GM19025 (cell line): ENCODE results near the gene IL10RA.

ENCODE experiments used
- ATAC-seq: cut with Tn5 transposase; IDR thresholded peaks from one replicate; pipeline ENCODE4 v1.9.1; 2021; ENCODE audit warnings: mild to moderate bottlenecking, low read depth, moderate library complexity; ENCODE audit not compliant: unreplicated experiment

Gene IL10RA

GRCh38 chr11:117986981-117987574 lies 884 bp downstream of the IL10RA start:
- peak; percentile 34 for ATAC-seq

- no peak for ATAC-seq
These were observed 3.3 kb downstream of the IL10RA start for GRCh38 chr11:117989351-117990102.

- no peak for ATAC-seq
These were observed 5.9 kb downstream of the IL10RA start for GRCh38 chr11:117992136-117992535.

- ATAC-seq = no peak
These were observed 6.4 kb downstream of the IL10RA start for GRCh38 chr11:117992620-117993019.

GRCh38 chr11:117993988-117994745 lies 8.0 kb downstream of the IL10RA start:
- ATAC-seq = no peak

GRCh38 chr11:117995472-117995871 lies 9.3 kb downstream of the IL10RA start:
- ATAC-seq = no peak

- no peak for ATAC-seq
These were observed 9.9 kb downstream of the IL10RA start for GRCh38 chr11:117996058-117996457.

GRCh38 chr11:117997406-117997805 lies 11.2 kb downstream of the IL10RA start:
- no peak for ATAC-seq

GRCh38 chr11:117997823-117998579 lies 11.8 kb downstream of the IL10RA start:
- peak; percentile 69 for ATAC-seq

GRCh38 chr11:117998664-117999353 lies 12.6 kb downstream of the IL10RA start:
- no peak for ATAC-seq

- ATAC-seq = no peak
These were observed 13.3 kb downstream of the IL10RA start for GRCh38 chr11:117999354-117999993.

GRCh38 chr11:118000067-118000849 lies 14.1 kb downstream of the IL10RA start:
- no peak for ATAC-seq

GRCh38 chr11:118000850-118001228 lies 14.6 kb downstream of the IL10RA start:
- no peak for ATAC-seq

GRCh38 chr11:118001494-118001971 lies 15.3 kb downstream of the IL10RA start:
- ATAC-seq = no peak

- ATAC-seq = no peak
These were observed 15.9 kb downstream of the IL10RA start for GRCh38 chr11:118002010-118002540.

- ATAC-seq = no peak
These were observed 16.6 kb downstream of the IL10RA start for GRCh38 chr11:118002541-118003423.

- ATAC-seq = no peak
These were observed 17.3 kb downstream of the IL10RA start for GRCh38 chr11:118003456-118003855.
